SU-DHL-6 (cell line): ENCODE results near the gene DPPA5.

Source experiments
- CTCF ChIP-seq: fragments of 200-600 bp; sonication (generic); IDR thresholded peaks from one replicate; pipeline ENCODE4 v1.5.1; 2017; ENCODE audit warnings: antibody characterized with exemption, mild to moderate bottlenecking, low read length, moderate library complexity; ENCODE audit not compliant: insufficient read depth, poor library complexity, severe bottlenecking
- EZH2phosphoT487 ChIP-seq: fragments of 200-600 bp; sonication (generic), shearing (Covaris generic); conservative IDR thresholded peaks from 2 replicates; pipeline ENCODE4 v1.6.1; 2018; ENCODE audit warnings: mild to moderate bottlenecking, antibody characterized with exemption, low read length, moderate library complexity, mixed read lengths

DNA sequence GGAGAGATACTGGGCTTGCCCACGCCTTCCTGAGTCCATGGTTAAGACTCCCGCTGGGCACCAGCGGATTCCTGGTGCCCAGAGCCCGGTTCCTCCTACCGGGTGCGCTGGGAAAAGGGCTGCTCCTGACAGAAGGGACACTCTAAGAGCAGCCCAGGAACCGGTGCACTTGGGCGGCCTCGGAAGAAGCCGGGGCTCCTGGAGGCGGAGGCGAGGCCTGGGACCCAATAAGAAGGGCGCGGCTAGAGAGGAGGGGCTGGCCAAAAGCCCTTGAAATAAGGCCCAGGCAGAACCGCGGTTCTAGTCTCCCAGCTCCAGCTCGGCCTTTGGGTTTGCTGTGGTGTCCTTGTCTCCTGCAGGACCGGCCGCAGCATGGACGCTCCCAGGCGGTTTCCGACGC, 8.3 kb upstream of the DPPA5 start, which contains the start of gene KHDC3L:
- TF ChIP-seq CTCF (no peak), EZH2phosphoT487 (no peak)
